HepG2 (cell line): ENCODE results near the gene RRP12. TPM values are rescaled to one million over a fixed set of nuclear protein-coding genes. Genes with fewer than 3 reads are reported as not detected.

Experiments used
- ATF7-NPFF ChIP-seq: sonication (generic); formaldehyde crosslinking; IDR thresholded peaks from 2 replicates; pipeline ENCODE4 v1.8.1; 2023; ENCODE audit warnings: mild to moderate bottlenecking, low read depth, missing genetic modification reagents, moderate library complexity
- HNRNPK ChIP-seq: fragments of 200-400 bp; formaldehyde crosslinking; IDR thresholded peaks from 2 replicates; pipeline ENCODE4 v1.6.1; 2018; ENCODE audit warnings: low read length, low read depth, moderate library complexity, mild to moderate bottlenecking; ENCODE audit not compliant: poor library complexity, severe bottlenecking
- NCOA5 ChIP-seq: sonication (generic); formaldehyde crosslinking; IDR thresholded peaks from 2 replicates; pipeline ENCODE4 v1.4.0; 2020; ENCODE audit warnings: missing genetic modification reagents
- NR2C2 ChIP-seq: sonication (generic); formaldehyde crosslinking; IDR thresholded peaks from 2 replicates; pipeline ENCODE4 v1.4.0; 2020; ENCODE audit warnings: missing genetic modification reagents, mild to moderate bottlenecking, moderate library complexity, borderline replicate concordance
- RBAK ChIP-seq: sonication (generic); formaldehyde crosslinking; IDR thresholded peaks from 2 replicates; pipeline ENCODE4 v1.5.1; 2020; ENCODE audit warnings: mild to moderate bottlenecking, missing genetic modification reagents
- RBM39 ChIP-seq: fragments of 200-400 bp; formaldehyde crosslinking; IDR thresholded peaks from one replicate; pipeline ENCODE4 v1.6.1; 2018; ENCODE audit warnings: antibody characterized with exemption, mild to moderate bottlenecking, low read depth, low read length; ENCODE audit not compliant: poor library complexity, severe bottlenecking
- RCOR2 ChIP-seq: IDR thresholded peaks from 2 replicates; pipeline ENCODE4 v1.6.1; 2016; ENCODE audit warnings: missing biosample characterization, missing genetic modification reagents
- SOX6 ChIP-seq, 2 experiments: fragments of 450-650 bp in 1 of 2; sonication (generic) in 1 of 2; formaldehyde crosslinking in 1 of 2; IDR thresholded peaks; 2 replicates each; pipeline versions ENCODE4 v1.4.0 to v1.6.1; 2017 to 2020; ENCODE audit warnings: antibody characterized with exemption in 1 of 2, mild to moderate bottlenecking in 1 of 2, missing genetic modification reagents in 1 of 2
- SRSF1 ChIP-seq: fragments of 200-400 bp; formaldehyde crosslinking; optimal IDR thresholded peaks from 2 replicates; pipeline ENCODE3; 2017; ENCODE audit warnings: mild to moderate bottlenecking, low read depth, low read length, moderate library complexity
- SSRP1 ChIP-seq: IDR thresholded peaks from 2 replicates; pipeline ENCODE4 v1.6.1; 2016; ENCODE audit warnings: control low read depth
- TBX3 ChIP-seq: fragments of 450-650 bp; IDR thresholded peaks from 2 replicates; pipeline ENCODE4 v1.6.1; 2017; ENCODE audit warnings: antibody characterized with exemption, mild to moderate bottlenecking, inconsistent platforms, borderline replicate concordance
- ZFY ChIP-seq: sonication (generic); formaldehyde crosslinking; IDR thresholded peaks from 2 replicates; pipeline ENCODE4 v1.4.0; 2020; ENCODE audit warnings: missing genetic modification reagents
- ZNF251 ChIP-seq: sonication (generic); formaldehyde crosslinking; IDR thresholded peaks from 2 replicates; pipeline ENCODE4 v1.9.0; 2021; ENCODE audit warnings: mild to moderate bottlenecking, missing genetic modification reagents
- ZNF282 ChIP-seq: fragments of 450-650 bp; IDR thresholded peaks from 2 replicates; pipeline ENCODE4 v1.6.1; 2018; ENCODE audit not compliant: partially characterized antibody
- ZNF337 ChIP-seq: sonication (generic); formaldehyde crosslinking; IDR thresholded peaks from 2 replicates; pipeline ENCODE4 v1.5.1; 2020; ENCODE audit warnings: missing genetic modification reagents, low read depth, mild to moderate bottlenecking, borderline replicate concordance
- ZNF33A ChIP-seq: sonication (generic); formaldehyde crosslinking; IDR thresholded peaks from 2 replicates; pipeline ENCODE4 v1.5.1; 2020; ENCODE audit warnings: missing genetic modification reagents, mild to moderate bottlenecking, moderate library complexity, borderline replicate concordance
- ZNF33B ChIP-seq: sonication (generic); formaldehyde crosslinking; IDR thresholded peaks from 2 replicates; pipeline ENCODE4 v1.5.1; 2020; ENCODE audit warnings: mild to moderate bottlenecking, missing genetic modification reagents
- ZNF713 ChIP-seq: sonication (generic); formaldehyde crosslinking; IDR thresholded peaks from 2 replicates; pipeline ENCODE4 v1.4.0; 2020; ENCODE audit warnings: mild to moderate bottlenecking, missing genetic modification reagents
- ZSCAN30 ChIP-seq: sonication (generic); formaldehyde crosslinking; IDR thresholded peaks from 2 replicates; pipeline ENCODE4 v1.5.0; 2020; ENCODE audit warnings: mild to moderate bottlenecking, missing genetic modification reagents
- ZSCAN31 ChIP-seq: sonication (generic); formaldehyde crosslinking; IDR thresholded peaks from 2 replicates; pipeline ENCODE4 v1.5.0; 2020; ENCODE audit warnings: low read depth, mild to moderate bottlenecking, missing genetic modification reagents
- polyA plus RNA-seq, 8 experiments: library from polyadenylated mRNA; depleted of rRNA in 3 of 8; stranded (reverse) in 7 of 8; unstranded in 1 of 8; fragments of >200 nt; fragmentation: Illumina TruSeq in 4 of 8; extraction: Trizol in 4 of 8; gene quantifications; 2 replicates each; pipeline versions ENCODE4 v1.2.1 to v1.2.3, GENCODE V29; 2011 to 2016; ENCODE audit warnings: low read depth in 4 of 8, missing spikeins in 1 of 8, mixed read lengths in 1 of 8; ENCODE audit not compliant: insufficient read depth in 1 of 8
- total RNA-seq, 5 experiments: library from RNA; depleted of rRNA; stranded (reverse); fragments of >200 nt; fragmentation: Illumina TruSeq; extraction: Trizol; gene quantifications; 2 replicates each; pipeline ENCODE4 v1.2.3, GENCODE V29; 2016; ENCODE audit warnings: low read depth in 1 of 5
- TF ChIP-seq, protein P1 (sequence below): IDR thresholded peaks from 2 replicates; pipeline ENCODE4 v1.6.1; 2012; ENCODE audit warnings: low read length, improper control_type of control experiment
- TF ChIP-seq, protein P2 (sequence below): IDR thresholded peaks from 2 replicates; pipeline ENCODE4 v1.6.1; 2016; ENCODE audit warnings: low read depth
- TF ChIP-seq, protein P3 (sequence below): IDR thresholded peaks from 2 replicates; pipeline ENCODE4 v1.6.1; 2016; ENCODE audit warnings: low read depth, borderline replicate concordance
- TF ChIP-seq, protein P4 (sequence below): IDR thresholded peaks from 2 replicates; pipeline ENCODE4 v1.6.1; 2016; ENCODE audit warnings: missing compliant biosample characterization, missing genetic modification reagents, borderline replicate concordance

RRP12 gene
- total and polyA plus RNA-seq, 2 of the 13 experiments (the other 11 are each of a cell fraction or from before 2014, with no cell fraction given): 13.2 to 39.4 TPM

DNA sequence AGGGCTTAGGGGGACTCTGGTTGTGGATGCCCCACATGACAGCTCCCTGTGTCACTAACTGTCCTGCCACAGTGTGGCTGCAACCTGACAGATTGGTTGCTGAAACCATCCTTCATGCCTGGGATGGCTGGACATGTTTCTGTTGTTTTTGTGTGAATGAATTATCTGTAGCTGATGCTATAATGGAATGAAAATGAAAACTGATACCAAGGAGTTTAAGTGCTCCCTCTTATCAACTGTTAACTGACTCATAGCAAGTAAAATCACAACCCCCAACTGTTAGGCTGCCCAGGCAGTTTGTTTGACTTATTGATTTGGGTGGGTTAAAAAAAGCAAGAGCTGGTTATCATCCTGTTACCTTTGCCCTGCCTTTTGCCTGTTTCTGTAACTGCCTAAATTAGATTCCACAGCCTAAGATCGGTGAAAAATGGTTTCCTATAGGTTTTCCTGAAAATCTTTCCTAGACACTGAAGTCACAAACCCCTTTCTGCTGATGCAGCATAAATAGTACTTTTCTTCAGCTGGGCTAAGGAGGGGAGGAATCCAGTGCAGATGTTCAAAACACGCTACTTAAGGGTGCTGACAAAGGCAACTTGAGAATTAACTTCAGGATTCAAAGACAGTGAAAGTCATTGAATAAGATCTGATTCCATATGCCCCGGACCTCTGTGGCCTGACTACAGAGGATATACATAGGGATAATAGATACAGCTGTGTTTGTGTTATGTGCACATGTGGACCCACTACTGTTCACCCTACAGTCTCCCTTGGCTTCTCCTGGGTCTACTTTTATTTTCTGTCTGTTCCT lies 72.3 kb downstream of the RRP12 start (continued):
- TF ChIP-seq ZSCAN30 (CRISPR knock-in tag) (no peak), RCOR2 (CRISPR knock-in tag) (peak; percentile 85), SSRP1 (CRISPR knock-in tag) (peak; percentile 93), HNRNPK (no peak), RBAK (no peak), ZNF713 (CRISPR knock-in tag) (no peak), SRSF1 (no peak), ZNF337 (CRISPR knock-in tag) (no peak), SOX6 (IDR thresholded peaks at IDR 0.05) (no peak), SOX6 (CRISPR knock-in tag; IDR thresholded peaks at IDR 0.05) (peak; percentile 87), ZSCAN31 (no peak; the same call in 1 of the 2 replicates), ATF7-NPFF (no peak), TBX3 (0 out of 2 replicates have a peak, but pooled peaks have one; percentile 30), ZNF33B (CRISPR knock-in tag) (no peak; the same call in 1 of the 2 replicates), ZNF33A (CRISPR knock-in tag) (no peak), ZFY (CRISPR knock-in tag) (0 out of 2 replicates have a peak, but pooled peaks have one; percentile 25), NR2C2 (CRISPR knock-in tag) (peak; percentile 51; the same call in 1 of the 2 replicates), RBM39 (no peak), ZNF251 (CRISPR knock-in tag) (no peak), NCOA5 (CRISPR knock-in tag) (no peak), ZNF282 (no peak)
- TF ChIP-seq, protein P1, sequence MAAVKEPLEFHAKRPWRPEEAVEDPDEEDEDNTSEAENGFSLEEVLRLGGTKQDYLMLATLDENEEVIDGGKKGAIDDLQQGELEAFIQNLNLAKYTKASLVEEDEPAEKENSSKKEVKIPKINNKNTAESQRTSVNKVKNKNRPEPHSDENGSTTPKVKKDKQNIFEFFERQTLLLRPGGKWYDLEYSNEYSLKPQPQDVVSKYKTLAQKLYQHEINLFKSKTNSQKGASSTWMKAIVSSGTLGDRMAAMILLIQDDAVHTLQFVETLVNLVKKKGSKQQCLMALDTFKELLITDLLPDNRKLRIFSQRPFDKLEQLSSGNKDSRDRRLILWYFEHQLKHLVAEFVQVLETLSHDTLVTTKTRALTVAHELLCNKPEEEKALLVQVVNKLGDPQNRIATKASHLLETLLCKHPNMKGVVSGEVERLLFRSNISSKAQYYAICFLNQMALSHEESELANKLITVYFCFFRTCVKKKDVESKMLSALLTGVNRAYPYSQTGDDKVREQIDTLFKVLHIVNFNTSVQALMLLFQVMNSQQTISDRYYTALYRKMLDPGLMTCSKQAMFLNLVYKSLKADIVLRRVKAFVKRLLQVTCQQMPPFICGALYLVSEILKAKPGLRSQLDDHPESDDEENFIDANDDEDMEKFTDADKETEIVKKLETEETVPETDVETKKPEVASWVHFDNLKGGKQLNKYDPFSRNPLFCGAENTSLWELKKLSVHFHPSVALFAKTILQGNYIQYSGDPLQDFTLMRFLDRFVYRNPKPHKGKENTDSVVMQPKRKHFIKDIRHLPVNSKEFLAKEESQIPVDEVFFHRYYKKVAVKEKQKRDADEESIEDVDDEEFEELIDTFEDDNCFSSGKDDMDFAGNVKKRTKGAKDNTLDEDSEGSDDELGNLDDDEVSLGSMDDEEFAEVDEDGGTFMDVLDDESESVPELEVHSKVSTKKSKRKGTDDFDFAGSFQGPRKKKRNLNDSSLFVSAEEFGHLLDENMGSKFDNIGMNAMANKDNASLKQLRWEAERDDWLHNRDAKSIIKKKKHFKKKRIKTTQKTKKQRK: no peak
- TF ChIP-seq, protein P2, sequence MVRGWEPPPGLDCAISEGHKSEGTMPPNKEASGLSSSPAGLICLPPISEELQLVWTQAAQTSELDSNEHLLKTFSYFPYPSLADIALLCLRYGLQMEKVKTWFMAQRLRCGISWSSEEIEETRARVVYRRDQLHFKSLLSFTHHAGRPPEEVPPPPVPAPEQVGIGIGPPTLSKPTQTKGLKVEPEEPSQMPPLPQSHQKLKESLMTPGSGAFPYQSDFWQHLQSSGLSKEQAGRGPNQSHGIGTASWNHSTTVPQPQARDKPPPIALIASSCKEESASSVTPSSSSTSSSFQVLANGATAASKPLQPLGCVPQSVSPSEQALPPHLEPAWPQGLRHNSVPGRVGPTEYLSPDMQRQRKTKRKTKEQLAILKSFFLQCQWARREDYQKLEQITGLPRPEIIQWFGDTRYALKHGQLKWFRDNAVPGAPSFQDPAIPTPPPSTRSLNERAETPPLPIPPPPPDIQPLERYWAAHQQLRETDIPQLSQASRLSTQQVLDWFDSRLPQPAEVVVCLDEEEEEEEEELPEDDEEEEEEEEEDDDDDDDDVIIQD: peak; percentile 33; the same call in 1 of the 2 replicates
- TF ChIP-seq, protein P3, sequence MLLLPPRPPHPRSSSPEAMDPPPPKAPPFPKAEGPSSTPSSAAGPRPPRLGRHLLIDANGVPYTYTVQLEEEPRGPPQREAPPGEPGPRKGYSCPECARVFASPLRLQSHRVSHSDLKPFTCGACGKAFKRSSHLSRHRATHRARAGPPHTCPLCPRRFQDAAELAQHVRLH: no peak
- TF ChIP-seq, protein P4, sequence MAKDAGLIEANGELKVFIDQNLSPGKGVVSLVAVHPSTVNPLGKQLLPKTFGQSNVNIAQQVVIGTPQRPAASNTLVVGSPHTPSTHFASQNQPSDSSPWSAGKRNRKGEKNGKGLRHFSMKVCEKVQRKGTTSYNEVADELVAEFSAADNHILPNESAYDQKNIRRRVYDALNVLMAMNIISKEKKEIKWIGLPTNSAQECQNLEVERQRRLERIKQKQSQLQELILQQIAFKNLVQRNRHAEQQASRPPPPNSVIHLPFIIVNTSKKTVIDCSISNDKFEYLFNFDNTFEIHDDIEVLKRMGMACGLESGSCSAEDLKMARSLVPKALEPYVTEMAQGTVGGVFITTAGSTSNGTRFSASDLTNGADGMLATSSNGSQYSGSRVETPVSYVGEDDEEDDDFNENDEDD: no peak; the same call in 1 of the 2 replicates
